ENCODE data around the gene NOC3L. TPM values are rescaled to one million over a fixed set of nuclear protein-coding genes. Genes with fewer than 3 reads are reported as not detected.

NOC3L gene
- total and polyA plus RNA-seq, 2 of the 4 experiments (the other 2 are of a cell fraction) = 11.9 to 26.5 TPM

DNA sequence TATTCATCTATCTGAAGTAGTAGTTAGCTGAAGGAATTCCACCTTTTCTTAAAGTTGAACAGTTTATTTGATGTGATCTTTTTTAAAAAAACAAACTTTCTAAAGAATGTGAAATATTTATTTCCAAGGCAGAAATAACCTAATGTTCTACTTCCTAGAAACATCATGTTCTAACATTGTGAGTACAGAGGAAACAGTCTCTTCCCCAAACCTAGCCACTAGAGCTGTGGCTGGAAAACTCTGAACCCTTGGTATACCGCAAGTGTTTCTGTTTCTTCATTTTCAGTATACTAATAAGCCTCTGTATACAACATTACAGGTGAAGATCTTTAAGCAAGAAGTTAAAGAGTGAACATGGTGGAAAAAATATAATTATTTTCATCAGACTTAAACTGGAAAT, 35.1 kb downstream of the NOC3L start:
- dilution Hi-C loops (cut with HindIII; ENCODE audit: low sequenced_read_pairs, unreplicated experiment) = no loop called here
- H3K56ac ChIP-seq (ENCODE audit: extremely low read depth, insufficient read depth, low read length) = no peak overlapping the region
- no peak overlapping the region for H3K4me3 ChIP-seq (ENCODE audit: insufficient read depth, low read depth, low read length)
- H2AFZ ChIP-seq (replicated peaks; ENCODE audit: low read length, poor library complexity) = no peak overlapping the region
- no peak overlapping the region for H3K18ac ChIP-seq (ENCODE audit: low read depth, low read length)
- ATAC-seq (ENCODE audit: low read depth) = peak; percentile 37; the same call in 1 of the 2 replicates
- H2BK15ac ChIP-seq (ENCODE audit: low read depth, low read length) = no peak overlapping the region
- H4K91ac ChIP-seq (ENCODE audit: insufficient read depth, low read depth, low read length) = no peak overlapping the region
- H4K8ac ChIP-seq (ENCODE audit: low read depth in 2 of 2, low read length in 2 of 2) = no peak overlapping the region
- intact Hi-C loops (cut with micrococcal nuclease) = no loop called here
- ChIA-PET POLR2A (ENCODE audit: unreplicated experiment) (no interaction called here), CTCF (interaction anchor here (0.7 kb wide), 1 partner anchor 12 kb away, joined by 3 read pairs; no protein-coding TSS in a partner anchor)
- H3K4ac ChIP-seq (ENCODE audit: low read depth, low read length) = no peak overlapping the region
- H4K5ac ChIP-seq (ENCODE audit: low read depth, low read length) = no peak overlapping the region
- H3K27me3 ChIP-seq (ENCODE audit: control insufficient read depth, insufficient read depth, low read length) = no peaks in the 10 kb centered on the region
- in situ Hi-C loops (cut with MboI; ENCODE audit: low sequenced_read_pairs) = no loop called here
- no CpG with 5 or more reads among the region's 1 CpG for WGBS, 2 experiments (ENCODE audit: extremely low coverage in 2 of 2, insufficient read length in 1 of 2)
- H3K36me3 ChIP-seq (ENCODE audit: control insufficient read depth, insufficient read depth, low read length) = peaks cover 9% of the 10 kb centered on the region
- H2BK20ac ChIP-seq (ENCODE audit: low read depth, low read length) = no peak overlapping the region
- H3K4me2 ChIP-seq (ENCODE audit: low read depth, low read length) = no peak overlapping the region
- H4K20me1 ChIP-seq (ENCODE audit: insufficient read depth, low read length) = no peaks in the 10 kb centered on the region; the same call in 1 of the 2 replicates
- no peak overlapping the region for H2AK9ac ChIP-seq (replicated peaks; ENCODE audit: low read depth, low read length, poor library complexity)
- no peak overlapping the region for H2AK5ac ChIP-seq (ENCODE audit: low read depth, low read length)
- H3K27ac ChIP-seq (ENCODE audit: insufficient read depth, low read length) = no peak overlapping the region
- no TSS peak for BruUV-seq (replicated peaks)
- TF ChIP-seq RFX5 (IDR thresholded peaks at IDR 0.05; ENCODE audit: low read depth, low read length) = no peak
- TF ChIP-seq, protein P1, sequence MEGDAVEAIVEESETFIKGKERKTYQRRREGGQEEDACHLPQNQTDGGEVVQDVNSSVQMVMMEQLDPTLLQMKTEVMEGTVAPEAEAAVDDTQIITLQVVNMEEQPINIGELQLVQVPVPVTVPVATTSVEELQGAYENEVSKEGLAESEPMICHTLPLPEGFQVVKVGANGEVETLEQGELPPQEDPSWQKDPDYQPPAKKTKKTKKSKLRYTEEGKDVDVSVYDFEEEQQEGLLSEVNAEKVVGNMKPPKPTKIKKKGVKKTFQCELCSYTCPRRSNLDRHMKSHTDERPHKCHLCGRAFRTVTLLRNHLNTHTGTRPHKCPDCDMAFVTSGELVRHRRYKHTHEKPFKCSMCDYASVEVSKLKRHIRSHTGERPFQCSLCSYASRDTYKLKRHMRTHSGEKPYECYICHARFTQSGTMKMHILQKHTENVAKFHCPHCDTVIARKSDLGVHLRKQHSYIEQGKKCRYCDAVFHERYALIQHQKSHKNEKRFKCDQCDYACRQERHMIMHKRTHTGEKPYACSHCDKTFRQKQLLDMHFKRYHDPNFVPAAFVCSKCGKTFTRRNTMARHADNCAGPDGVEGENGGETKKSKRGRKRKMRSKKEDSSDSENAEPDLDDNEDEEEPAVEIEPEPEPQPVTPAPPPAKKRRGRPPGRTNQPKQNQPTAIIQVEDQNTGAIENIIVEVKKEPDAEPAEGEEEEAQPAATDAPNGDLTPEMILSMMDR (conservative IDR thresholded peaks at IDR 0.05; ENCODE audit: low read depth, low read length) = no peak
- TF ChIP-seq NFE2L2 (IDR thresholded peaks at IDR 0.05; ENCODE audit: low read depth, low read length) = no peak
- TF ChIP-seq FOS (IDR thresholded peaks at IDR 0.05; ENCODE audit: low read depth, low read length) = no peak
- no peak for TF ChIP-seq CHD1 (IDR thresholded peaks at IDR 0.05; ENCODE audit: low read depth, low read length)
- no peak for TF ChIP-seq BHLHE40 (IDR thresholded peaks at IDR 0.05; ENCODE audit: low read depth, low read length)
- no peak for TF ChIP-seq CEBPB (IDR thresholded peaks at IDR 0.05; ENCODE audit: low read depth, low read length)
- TF ChIP-seq MAZ (IDR thresholded peaks at IDR 0.05; ENCODE audit: borderline replicate concordance, low read depth, low read length) = no peak
- TF ChIP-seq POLR2A (IDR thresholded peaks at IDR 0.05; ENCODE audit: low read depth, low read length) = no peak
- no peak for TF ChIP-seq MXI1 (IDR thresholded peaks at IDR 0.05; ENCODE audit: borderline replicate concordance, low read depth, low read length)
- H3K79me1 ChIP-seq (ENCODE audit: low read depth in 1 of 2, low read length in 2 of 2) = peaks cover 0 to 3% of the 10 kb centered on the region in 2 experiments; a peak in 1 of 4 replicates
- no peaks in the 10 kb centered on the region for H3K9me1 ChIP-seq (ENCODE audit: insufficient read depth, low read length)
- no peak for DNase-seq
- H2BK5ac ChIP-seq (ENCODE audit: low read depth, low read length, poor library complexity, severe bottlenecking) = no peak overlapping the region
- H3K9ac ChIP-seq (ENCODE audit: low read depth, low read length) = no peak overlapping the region
- no peak overlapping the region for H2BK120ac ChIP-seq (ENCODE audit: low read depth, low read length)
- H3K14ac ChIP-seq (replicated peaks; ENCODE audit: low read depth, low read length) = no peak overlapping the region
- no peak overlapping the region for H3K23ac ChIP-seq (ENCODE audit: low read depth, low read length)
- H3K9me3 ChIP-seq (ENCODE audit: control insufficient read depth, insufficient read depth, low read length) = no peaks in the 10 kb centered on the region
- H3K4me1 ChIP-seq (ENCODE audit: control insufficient read depth, insufficient read depth, low read length) = no peaks in the 10 kb centered on the region
